Neural cell (in vitro differentiated cells): ENCODE measurements around the gene KCND2. TPM values are rescaled to one million over a fixed set of nuclear protein-coding genes. Genes with fewer than 3 reads are reported as not detected.

Source experiments
- H2AFZ ChIP-seq: fragments of 200-600, 300-800 bp; sonication (generic), shearing (Covaris generic); 2 replicates; pipeline ENCODE4 v1.6.0; 2014; ENCODE audit warnings: low read depth, mild to moderate bottlenecking, antibody characterized with exemption, low read length, moderate library complexity
- H3F3A ChIP-seq: fragments of 200-600 bp; shearing (Covaris generic); 2 replicates; pipeline ENCODE4 v1.6.1; 2016; ENCODE audit warnings: mild to moderate bottlenecking, moderate library complexity, mixed read lengths, antibody characterized with exemption, low read length; ENCODE audit not compliant: insufficient read depth, poor library complexity, severe bottlenecking
- H3K27ac ChIP-seq: fragments of 200-600, 300-800 bp; sonication (generic), shearing (Covaris generic); 2 replicates; pipeline ENCODE4 v1.5.1; 2014; ENCODE audit warnings: mild to moderate bottlenecking, low read length, moderate library complexity
- H3K27me3 ChIP-seq: fragments of 300-800, 200-600 bp; sonication (generic), shearing (Covaris generic); 2 replicates; pipeline ENCODE4 v1.6.0; 2014; ENCODE audit warnings: mild to moderate bottlenecking, low read depth, low read length, moderate library complexity; ENCODE audit not compliant: insufficient read depth
- H3K36me3 ChIP-seq: fragments of 300-800, 200-600 bp; sonication (generic), shearing (Covaris generic); 2 replicates; pipeline ENCODE4 v1.5.1; 2014; ENCODE audit warnings: mild to moderate bottlenecking, antibody characterized with exemption, low read length, moderate library complexity; ENCODE audit not compliant: insufficient read depth
- H3K4me2 ChIP-seq: fragments of 300-800, 200-600 bp; sonication (generic), shearing (Covaris generic); 2 replicates; pipeline ENCODE4 v1.6.0; 2014; ENCODE audit warnings: mild to moderate bottlenecking, low read length
- H3K4me3 ChIP-seq: fragments of 300-800, 200-600 bp; sonication (generic), shearing (Covaris generic); 2 replicates; pipeline ENCODE4 v1.5.1; 2014; ENCODE audit warnings: mild to moderate bottlenecking, low read length, moderate library complexity
- H3K79me2 ChIP-seq: fragments of 200-600 bp; shearing (Covaris generic); replicated peaks from 2 replicates; pipeline ENCODE4 v1.6.0; 2014; ENCODE audit warnings: mild to moderate bottlenecking, low read length, moderate library complexity; ENCODE audit not compliant: insufficient read depth
- H3K9ac ChIP-seq: fragments of 300-800, 200-600 bp; sonication (generic), shearing (Covaris generic); 2 replicates; pipeline ENCODE4 v1.6.1; 2016; ENCODE audit warnings: mild to moderate bottlenecking, low read length, mixed read lengths
- H3K9me2 ChIP-seq: fragments of 200-600 bp; shearing (Covaris generic); 2 replicates; pipeline ENCODE4 v1.6.1; 2016; ENCODE audit warnings: mild to moderate bottlenecking, low read length, mixed read lengths; ENCODE audit not compliant: insufficient read depth
- H3K9me3 ChIP-seq: fragments of 200-600, 300-800 bp; sonication (generic), shearing (Covaris generic); 2 replicates; pipeline ENCODE4 v1.6.1; 2016; ENCODE audit warnings: mild to moderate bottlenecking, mixed run types, low read length, moderate library complexity, mixed read lengths
- H4K20me1 ChIP-seq: fragments of 200-600 bp; shearing (Covaris generic); 2 replicates; pipeline ENCODE4 v1.6.1; 2016; ENCODE audit warnings: mild to moderate bottlenecking, mixed run types; ENCODE audit not compliant: insufficient read depth
- EP300 ChIP-seq: fragments of 450-650 bp; conservative IDR thresholded peaks from 2 replicates; pipeline ENCODE4 v1.6.1; 2014; ENCODE audit warnings: antibody characterized with exemption, mild to moderate bottlenecking, moderate library complexity; ENCODE audit not compliant: poor library complexity, severe bottlenecking
- EZH2 ChIP-seq: fragments of 200-600, 300-800 bp; shearing (Covaris generic), sonication (generic); IDR thresholded peaks from 2 replicates; pipeline ENCODE4 v1.6.1; 2014; ENCODE audit warnings: antibody characterized with exemption, low read length, borderline replicate concordance, mild to moderate bottlenecking; ENCODE audit not compliant: insufficient read depth, poor library complexity, severe bottlenecking
- MXI1 ChIP-seq: fragments of 450-650 bp; conservative IDR thresholded peaks from 2 replicates; pipeline ENCODE4 v1.6.1; 2014; ENCODE audit warnings: antibody characterized with exemption, mild to moderate bottlenecking; ENCODE audit not compliant: poor library complexity, severe bottlenecking
- POLR2AphosphoS5 ChIP-seq: IDR thresholded peaks from 2 replicates; pipeline ENCODE4 v1.6.1; 2012
- RAD21 ChIP-seq: fragments of 450-650 bp; conservative IDR thresholded peaks from 2 replicates; pipeline ENCODE4 v1.6.1; 2014; ENCODE audit warnings: antibody characterized with exemption, mild to moderate bottlenecking, moderate library complexity
- SMC3 ChIP-seq: fragments of 450-650 bp; conservative IDR thresholded peaks from 2 replicates; pipeline ENCODE4 v1.6.1; 2014; ENCODE audit warnings: antibody characterized with exemption, mild to moderate bottlenecking, moderate library complexity; ENCODE audit not compliant: poor library complexity
- TAF1 ChIP-seq: IDR thresholded peaks from 2 replicates; pipeline ENCODE4 v1.6.1; 2012; ENCODE audit warnings: low read depth
- polyA plus RNA-seq: library from polyadenylated mRNA; depleted of rRNA; stranded (reverse); fragments of >200 nt; gene quantifications from 2 replicates; pipeline ENCODE4 v1.2.3, GENCODE V29; 2014
- TF ChIP-seq, protein P1 (sequence below): fragments of 450-650 bp; IDR thresholded peaks from 2 replicates; pipeline ENCODE4 v1.5.1; 2014; ENCODE audit warnings: antibody characterized with exemption, mild to moderate bottlenecking, moderate library complexity; ENCODE audit not compliant: poor library complexity, severe bottlenecking
- TF ChIP-seq, protein P2 (sequence below): IDR thresholded peaks from 2 replicates; pipeline ENCODE4 v1.6.1; 2012; ENCODE audit warnings: borderline replicate concordance

The KCND2 gene
- polyA plus RNA-seq, 1 donor from 2014 or later: 11.0 TPM

- no peak overlapping the region for H3K9ac ChIP-seq
- no peaks in the 10 kb centered on the region for H4K20me1 ChIP-seq
- no peaks in the 10 kb centered on the region for H3K9me2 ChIP-seq
- no peak overlapping the region for H3K4me2 ChIP-seq
- no peak overlapping the region for H3K27ac ChIP-seq
- H3F3A ChIP-seq: no peaks in the 10 kb centered on the region
- no peaks in the 10 kb centered on the region for H3K9me3 ChIP-seq
- no peaks in the 10 kb centered on the region for H3K79me2 ChIP-seq
- H3K27me3 ChIP-seq: peaks cover 8% of the 10 kb centered on the region
- H3K36me3 ChIP-seq: no peaks in the 10 kb centered on the region
- H3K4me3 ChIP-seq: no peak overlapping the region
- TF ChIP-seq POLR2AphosphoS5: no peak
- no peak for TF ChIP-seq MXI1
- TF ChIP-seq, protein P1, sequence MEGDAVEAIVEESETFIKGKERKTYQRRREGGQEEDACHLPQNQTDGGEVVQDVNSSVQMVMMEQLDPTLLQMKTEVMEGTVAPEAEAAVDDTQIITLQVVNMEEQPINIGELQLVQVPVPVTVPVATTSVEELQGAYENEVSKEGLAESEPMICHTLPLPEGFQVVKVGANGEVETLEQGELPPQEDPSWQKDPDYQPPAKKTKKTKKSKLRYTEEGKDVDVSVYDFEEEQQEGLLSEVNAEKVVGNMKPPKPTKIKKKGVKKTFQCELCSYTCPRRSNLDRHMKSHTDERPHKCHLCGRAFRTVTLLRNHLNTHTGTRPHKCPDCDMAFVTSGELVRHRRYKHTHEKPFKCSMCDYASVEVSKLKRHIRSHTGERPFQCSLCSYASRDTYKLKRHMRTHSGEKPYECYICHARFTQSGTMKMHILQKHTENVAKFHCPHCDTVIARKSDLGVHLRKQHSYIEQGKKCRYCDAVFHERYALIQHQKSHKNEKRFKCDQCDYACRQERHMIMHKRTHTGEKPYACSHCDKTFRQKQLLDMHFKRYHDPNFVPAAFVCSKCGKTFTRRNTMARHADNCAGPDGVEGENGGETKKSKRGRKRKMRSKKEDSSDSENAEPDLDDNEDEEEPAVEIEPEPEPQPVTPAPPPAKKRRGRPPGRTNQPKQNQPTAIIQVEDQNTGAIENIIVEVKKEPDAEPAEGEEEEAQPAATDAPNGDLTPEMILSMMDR: no peak
- no peak for TF ChIP-seq EP300
- no peak overlapping the region for H2AFZ ChIP-seq
These were observed 444.2 kb downstream of the KCND2 start for GRCh38 chr7:120717166-120717565.

GRCh38 chr7:120718361-120718760 is 445.4 kb downstream of the KCND2 start:
- Histone ChIP-seq H3K27ac (no peak overlapping the region), H3K9me3 (no peaks in the 10 kb centered on the region), H4K20me1 (no peaks in the 10 kb centered on the region), H3F3A (no peaks in the 10 kb centered on the region), H3K4me3 (no peak overlapping the region), H3K79me2 (no peaks in the 10 kb centered on the region), H3K27me3 (peaks cover 8% of the 10 kb centered on the region), H3K36me3 (no peaks in the 10 kb centered on the region), H2AFZ (no peak overlapping the region), H3K9ac (no peak overlapping the region), H3K4me2 (no peak overlapping the region), H3K9me2 (no peaks in the 10 kb centered on the region)
- TF ChIP-seq EP300 (no peak), SMC3 (no peak), POLR2AphosphoS5 (no peak), RAD21 (no peak), EZH2 (no peak), TAF1 (no peak), MXI1 (no peak)
- TF ChIP-seq, protein P2, sequence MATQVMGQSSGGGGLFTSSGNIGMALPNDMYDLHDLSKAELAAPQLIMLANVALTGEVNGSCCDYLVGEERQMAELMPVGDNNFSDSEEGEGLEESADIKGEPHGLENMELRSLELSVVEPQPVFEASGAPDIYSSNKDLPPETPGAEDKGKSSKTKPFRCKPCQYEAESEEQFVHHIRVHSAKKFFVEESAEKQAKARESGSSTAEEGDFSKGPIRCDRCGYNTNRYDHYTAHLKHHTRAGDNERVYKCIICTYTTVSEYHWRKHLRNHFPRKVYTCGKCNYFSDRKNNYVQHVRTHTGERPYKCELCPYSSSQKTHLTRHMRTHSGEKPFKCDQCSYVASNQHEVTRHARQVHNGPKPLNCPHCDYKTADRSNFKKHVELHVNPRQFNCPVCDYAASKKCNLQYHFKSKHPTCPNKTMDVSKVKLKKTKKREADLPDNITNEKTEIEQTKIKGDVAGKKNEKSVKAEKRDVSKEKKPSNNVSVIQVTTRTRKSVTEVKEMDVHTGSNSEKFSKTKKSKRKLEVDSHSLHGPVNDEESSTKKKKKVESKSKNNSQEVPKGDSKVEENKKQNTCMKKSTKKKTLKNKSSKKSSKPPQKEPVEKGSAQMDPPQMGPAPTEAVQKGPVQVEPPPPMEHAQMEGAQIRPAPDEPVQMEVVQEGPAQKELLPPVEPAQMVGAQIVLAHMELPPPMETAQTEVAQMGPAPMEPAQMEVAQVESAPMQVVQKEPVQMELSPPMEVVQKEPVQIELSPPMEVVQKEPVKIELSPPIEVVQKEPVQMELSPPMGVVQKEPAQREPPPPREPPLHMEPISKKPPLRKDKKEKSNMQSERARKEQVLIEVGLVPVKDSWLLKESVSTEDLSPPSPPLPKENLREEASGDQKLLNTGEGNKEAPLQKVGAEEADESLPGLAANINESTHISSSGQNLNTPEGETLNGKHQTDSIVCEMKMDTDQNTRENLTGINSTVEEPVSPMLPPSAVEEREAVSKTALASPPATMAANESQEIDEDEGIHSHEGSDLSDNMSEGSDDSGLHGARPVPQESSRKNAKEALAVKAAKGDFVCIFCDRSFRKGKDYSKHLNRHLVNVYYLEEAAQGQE: no peak
- TF ChIP-seq, protein P1: no peak
